ENCODE data around the gene TMPRSS3. TPM values are rescaled to one million over a fixed set of nuclear protein-coding genes. Genes with fewer than 3 reads are reported as not detected.

Gene TMPRSS3
- total RNA-seq, 2 donors from 2014 or later = 12.5 to 12.7 TPM

DNA sequence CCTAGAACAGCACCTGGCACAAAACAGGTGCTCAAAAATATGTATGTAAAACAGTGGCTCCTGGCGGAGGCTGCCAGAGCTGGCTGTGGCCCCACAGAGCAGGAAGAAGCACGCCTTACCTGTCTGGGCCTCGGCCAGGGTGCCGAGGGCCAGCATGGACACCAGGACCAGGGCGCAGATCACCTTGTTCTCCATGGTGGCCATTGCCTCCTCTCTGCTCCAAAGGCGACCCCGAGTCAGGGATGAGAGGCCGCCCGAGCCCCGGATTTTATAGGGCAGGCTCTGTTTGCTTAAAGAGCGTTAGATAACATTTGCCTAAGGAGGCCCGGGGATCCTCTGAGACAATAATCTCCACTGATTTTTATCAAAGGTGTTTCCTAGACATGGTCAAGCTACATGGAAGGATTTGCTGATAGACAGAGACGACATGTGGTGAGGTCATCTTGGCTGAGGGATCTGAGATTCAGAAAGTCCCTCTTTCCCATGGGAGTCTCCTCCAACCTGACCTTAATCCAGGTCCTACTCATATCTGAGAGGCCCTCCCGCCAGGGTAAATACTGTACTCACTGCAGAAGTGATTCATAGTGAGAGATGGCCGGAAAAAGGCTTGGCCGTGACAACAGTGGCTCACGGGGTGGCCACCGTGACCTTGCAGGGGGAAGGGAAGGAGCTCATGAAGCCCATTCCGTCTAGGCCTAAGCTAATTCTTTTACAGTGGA, 29.4 kb downstream of the TMPRSS3 start, which contains the start of gene TFF1:
Gene TFF1, minus strand, starts transcription at position 244 of the 719 bp plus-strand sequence. Its CDS starts 40 bp downstream, at position 204.
- Histone ChIP-seq H3K4me3 (no peak within 1 kb of the TSS), H3K27me3 (no peaks in the 10 kb centered on the region), H3K36me3 (replicated peaks in 1 of 2; ENCODE audit: insufficient read depth in 1 of 2, low read depth in 2 of 2) (no peaks in the 10 kb centered on the region), H3K4me1 (no peaks in the 10 kb centered on the region), H3K9me3 (no peaks in the 10 kb centered on the region), H3K27ac (no peak within 1 kb of the TSS)
- intact Hi-C loops (cut with DNase I) = no loop called here
- no peak for TF ChIP-seq POLR2A (IDR thresholded peaks at IDR 0.05)
- TF ChIP-seq, protein P1, sequence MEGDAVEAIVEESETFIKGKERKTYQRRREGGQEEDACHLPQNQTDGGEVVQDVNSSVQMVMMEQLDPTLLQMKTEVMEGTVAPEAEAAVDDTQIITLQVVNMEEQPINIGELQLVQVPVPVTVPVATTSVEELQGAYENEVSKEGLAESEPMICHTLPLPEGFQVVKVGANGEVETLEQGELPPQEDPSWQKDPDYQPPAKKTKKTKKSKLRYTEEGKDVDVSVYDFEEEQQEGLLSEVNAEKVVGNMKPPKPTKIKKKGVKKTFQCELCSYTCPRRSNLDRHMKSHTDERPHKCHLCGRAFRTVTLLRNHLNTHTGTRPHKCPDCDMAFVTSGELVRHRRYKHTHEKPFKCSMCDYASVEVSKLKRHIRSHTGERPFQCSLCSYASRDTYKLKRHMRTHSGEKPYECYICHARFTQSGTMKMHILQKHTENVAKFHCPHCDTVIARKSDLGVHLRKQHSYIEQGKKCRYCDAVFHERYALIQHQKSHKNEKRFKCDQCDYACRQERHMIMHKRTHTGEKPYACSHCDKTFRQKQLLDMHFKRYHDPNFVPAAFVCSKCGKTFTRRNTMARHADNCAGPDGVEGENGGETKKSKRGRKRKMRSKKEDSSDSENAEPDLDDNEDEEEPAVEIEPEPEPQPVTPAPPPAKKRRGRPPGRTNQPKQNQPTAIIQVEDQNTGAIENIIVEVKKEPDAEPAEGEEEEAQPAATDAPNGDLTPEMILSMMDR (IDR thresholded peaks at IDR 0.05) = no peak
- WGBS, 2 donors = 74 to 85% methylated on average over 18 to 19 of the region's 19 CpGs
- ATAC-seq (no peak), DNase-seq (peak in 1 of 4 donors; percentile 29)

DNA sequence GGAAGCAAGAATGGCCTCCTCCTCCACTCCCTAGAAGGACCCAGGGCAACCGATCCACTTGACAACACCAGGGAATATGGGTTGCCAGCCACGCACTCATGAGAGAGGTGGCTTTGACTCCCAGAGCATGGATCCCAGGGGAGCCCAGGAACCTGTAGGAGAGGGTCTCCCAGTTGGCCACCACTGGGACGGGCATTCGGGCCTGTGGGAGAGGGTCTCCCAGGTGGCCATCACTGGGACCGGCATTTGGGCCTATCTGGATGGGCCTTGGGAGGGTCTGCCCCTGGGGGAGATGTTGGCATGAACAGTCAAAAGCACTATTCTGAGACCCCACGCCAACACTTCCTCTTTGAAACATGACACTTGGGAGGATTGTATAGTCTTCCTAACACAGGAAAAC, 30.1 kb downstream of the TMPRSS3 start:
- WGBS, 2 donors = 60 to 87% methylated on average over 1 to 6 of the region's 6 CpGs
- Histone ChIP-seq H3K4me3 (no peak overlapping the region), H3K27me3 (no peaks in the 10 kb centered on the region), H3K36me3 (replicated peaks in 1 of 2; ENCODE audit: insufficient read depth in 1 of 2, low read depth in 2 of 2) (no peaks in the 10 kb centered on the region), H3K27ac (no peak overlapping the region), H3K9me3 (no peaks in the 10 kb centered on the region), H3K4me1 (no peaks in the 10 kb centered on the region)
- TF ChIP-seq, protein P1 (IDR thresholded peaks at IDR 0.05) = no peak
- no peak for TF ChIP-seq POLR2A (IDR thresholded peaks at IDR 0.05)
- intact Hi-C loops (cut with DNase I) = no loop called here
- DNase-seq = no peak
- ATAC-seq = no peak

DNA sequence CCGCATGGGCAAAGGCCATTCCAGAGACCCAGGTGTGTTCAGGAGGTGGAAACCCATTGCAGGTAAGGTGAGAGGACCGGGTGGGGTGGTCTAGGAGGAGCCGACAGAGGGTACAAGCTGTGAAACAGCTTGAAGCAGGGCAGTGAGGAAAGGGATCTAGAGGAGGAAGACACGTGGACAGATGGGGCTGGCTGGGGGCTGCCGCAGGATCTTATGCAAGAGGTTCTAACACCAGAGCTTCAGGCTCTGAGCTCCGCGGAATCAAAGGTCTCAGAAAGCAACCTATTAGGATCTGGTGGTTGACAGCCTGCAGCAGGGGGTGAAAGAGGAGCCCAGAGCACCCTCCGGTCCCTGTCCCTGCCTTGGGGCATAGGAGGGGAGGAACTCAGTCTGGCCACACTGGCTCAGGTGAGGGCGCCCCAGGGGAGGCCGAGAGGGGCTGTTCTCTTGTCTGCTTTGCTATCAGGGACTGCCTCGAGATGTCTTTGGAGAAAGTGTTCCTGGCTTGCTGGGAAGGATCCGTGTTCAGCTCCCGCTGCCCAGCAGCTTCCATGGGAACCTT, 31.5 kb downstream of the TMPRSS3 start:
- no peaks in the 10 kb centered on the region for H3K27me3 ChIP-seq
- no peaks in the 10 kb centered on the region for H3K4me1 ChIP-seq
- 48 to 59% methylated on average over 10 to 13 of the region's 13 CpGs for WGBS, 2 donors
- intact Hi-C loops (cut with DNase I) = no loop called here
- no peaks in the 10 kb centered on the region for H3K9me3 ChIP-seq
- no peak for DNase-seq
- ATAC-seq = no peak
- H3K27ac ChIP-seq = no peak overlapping the region
- no peak for TF ChIP-seq POLR2A (IDR thresholded peaks at IDR 0.05)
- TF ChIP-seq, protein P1 (IDR thresholded peaks at IDR 0.05) = no peak
- no peak overlapping the region for H3K4me3 ChIP-seq
- no peaks in the 10 kb centered on the region for H3K36me3 ChIP-seq (replicated peaks in 1 of 2; ENCODE audit: insufficient read depth in 1 of 2, low read depth in 2 of 2)

DNA sequence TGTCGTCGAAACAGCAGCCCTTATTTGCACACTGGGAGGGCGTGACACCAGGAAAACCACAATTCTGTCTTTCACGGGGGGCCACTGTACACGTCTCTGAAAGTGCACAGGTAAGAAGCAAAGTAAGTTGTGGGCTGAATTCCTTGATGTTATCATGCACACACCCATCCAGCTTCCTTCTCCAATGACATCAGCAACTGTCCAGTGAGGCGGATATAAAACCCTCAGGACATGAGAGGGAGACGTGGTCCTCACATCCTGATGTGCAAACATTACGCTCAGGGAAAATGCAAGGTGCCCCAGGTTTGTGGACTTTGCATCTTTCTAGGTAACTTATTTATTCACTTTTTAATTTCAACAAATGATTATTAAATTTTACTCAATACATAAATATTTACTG, 32.5 kb downstream of the TMPRSS3 start:
- intact Hi-C loops (cut with DNase I) = no loop called here

More for the DNA sequence above, 32.5 kb downstream of the TMPRSS3 start:
- H3K27me3 ChIP-seq = no peaks in the 10 kb centered on the region
- H3K36me3 ChIP-seq (replicated peaks in 1 of 2; ENCODE audit: insufficient read depth in 1 of 2, low read depth in 2 of 2) = no peaks in the 10 kb centered on the region
- no peak for ATAC-seq
- no peak for TF ChIP-seq POLR2A (IDR thresholded peaks at IDR 0.05)
- TF ChIP-seq, protein P1 (IDR thresholded peaks at IDR 0.05) = no peak
- H3K4me3 ChIP-seq = no peak overlapping the region
- DNase-seq = no peak
- WGBS, 2 donors = 50 to 55% methylated on average over 8 of the region's 8 CpGs
- H3K9me3 ChIP-seq = no peaks in the 10 kb centered on the region
- no peak overlapping the region for H3K27ac ChIP-seq
- H3K4me1 ChIP-seq = no peaks in the 10 kb centered on the region
